PFSK-1 (cell line): ENCODE data around the gene ANK2.

Source experiments
- FOXP2 ChIP-seq: optimal IDR thresholded peaks from 2 replicates; pipeline ENCODE3; 2011; ENCODE audit warnings: borderline replicate concordance, control low read depth, inconsistent platforms; ENCODE audit not compliant: insufficient read depth; ENCODE audit errors: extremely low read length, extremely low read depth
- POLR2AphosphoS5 ChIP-seq: IDR thresholded peaks from 2 replicates; pipeline ENCODE4 v1.6.1; 2012; ENCODE audit warnings: low read depth, mild to moderate bottlenecking, control low read depth, low read length, moderate library complexity
- SIN3A ChIP-seq: IDR thresholded peaks from 2 replicates; pipeline ENCODE4 v1.6.1; 2012; ENCODE audit warnings: mild to moderate bottlenecking, low read length, moderate library complexity, borderline replicate concordance; ENCODE audit not compliant: insufficient read depth
- TAF1 ChIP-seq: IDR thresholded peaks from 2 replicates; pipeline ENCODE4 v1.6.1; 2012; ENCODE audit warnings: low read length, control low read depth, borderline replicate concordance; ENCODE audit not compliant: insufficient read depth
- TF ChIP-seq, protein P1 (sequence below), 2 experiments: IDR thresholded peaks; 2 replicates each; pipeline versions ENCODE4 v1.6.1 to v1.8.0; 2011 to 2012; ENCODE audit warnings: low read depth in 2 of 2, low read length in 2 of 2, control low read depth in 1 of 2, inconsistent platforms in 1 of 2, mild to moderate bottlenecking in 1 of 2, moderate library complexity in 1 of 2; ENCODE audit not compliant: insufficient read depth in 1 of 2

The ANK2 gene

GRCh38 chr4:113339430-113339813 lies 290.0 kb downstream of the ANK2 start:
- TF ChIP-seq, protein P1, sequence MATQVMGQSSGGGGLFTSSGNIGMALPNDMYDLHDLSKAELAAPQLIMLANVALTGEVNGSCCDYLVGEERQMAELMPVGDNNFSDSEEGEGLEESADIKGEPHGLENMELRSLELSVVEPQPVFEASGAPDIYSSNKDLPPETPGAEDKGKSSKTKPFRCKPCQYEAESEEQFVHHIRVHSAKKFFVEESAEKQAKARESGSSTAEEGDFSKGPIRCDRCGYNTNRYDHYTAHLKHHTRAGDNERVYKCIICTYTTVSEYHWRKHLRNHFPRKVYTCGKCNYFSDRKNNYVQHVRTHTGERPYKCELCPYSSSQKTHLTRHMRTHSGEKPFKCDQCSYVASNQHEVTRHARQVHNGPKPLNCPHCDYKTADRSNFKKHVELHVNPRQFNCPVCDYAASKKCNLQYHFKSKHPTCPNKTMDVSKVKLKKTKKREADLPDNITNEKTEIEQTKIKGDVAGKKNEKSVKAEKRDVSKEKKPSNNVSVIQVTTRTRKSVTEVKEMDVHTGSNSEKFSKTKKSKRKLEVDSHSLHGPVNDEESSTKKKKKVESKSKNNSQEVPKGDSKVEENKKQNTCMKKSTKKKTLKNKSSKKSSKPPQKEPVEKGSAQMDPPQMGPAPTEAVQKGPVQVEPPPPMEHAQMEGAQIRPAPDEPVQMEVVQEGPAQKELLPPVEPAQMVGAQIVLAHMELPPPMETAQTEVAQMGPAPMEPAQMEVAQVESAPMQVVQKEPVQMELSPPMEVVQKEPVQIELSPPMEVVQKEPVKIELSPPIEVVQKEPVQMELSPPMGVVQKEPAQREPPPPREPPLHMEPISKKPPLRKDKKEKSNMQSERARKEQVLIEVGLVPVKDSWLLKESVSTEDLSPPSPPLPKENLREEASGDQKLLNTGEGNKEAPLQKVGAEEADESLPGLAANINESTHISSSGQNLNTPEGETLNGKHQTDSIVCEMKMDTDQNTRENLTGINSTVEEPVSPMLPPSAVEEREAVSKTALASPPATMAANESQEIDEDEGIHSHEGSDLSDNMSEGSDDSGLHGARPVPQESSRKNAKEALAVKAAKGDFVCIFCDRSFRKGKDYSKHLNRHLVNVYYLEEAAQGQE (IDR thresholded peaks at IDR 0.05; ENCODE audit: insufficient read depth in 1 of 2, low read depth in 2 of 2, low read length in 2 of 2) = no peak
- TF ChIP-seq FOXP2 (no peak), SIN3A (no peak), TAF1 (no peak), POLR2AphosphoS5 (no peak)

DNA sequence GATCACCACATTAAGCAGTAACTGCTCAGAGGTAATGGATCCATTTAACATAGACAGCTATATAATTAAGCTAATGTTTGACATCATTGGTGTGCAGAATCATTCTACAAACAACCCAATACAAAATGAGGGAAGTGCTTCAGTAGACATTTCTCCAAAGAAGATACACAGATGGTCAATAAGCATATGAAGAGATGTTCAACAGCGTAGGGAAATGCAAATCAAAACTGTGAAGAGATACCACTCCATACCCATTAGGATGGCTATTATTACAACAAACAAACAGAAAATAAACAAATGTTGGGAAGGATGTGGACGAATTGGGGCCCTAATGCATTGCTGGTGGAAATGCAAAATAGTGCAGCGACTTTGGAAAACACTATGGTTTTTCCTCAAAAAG lies 294.6 kb downstream of the ANK2 start:
- TF ChIP-seq SIN3A = no peak
- no peak for TF ChIP-seq TAF1
- TF ChIP-seq POLR2AphosphoS5 = no peak
- TF ChIP-seq FOXP2 = no peak

DNA sequence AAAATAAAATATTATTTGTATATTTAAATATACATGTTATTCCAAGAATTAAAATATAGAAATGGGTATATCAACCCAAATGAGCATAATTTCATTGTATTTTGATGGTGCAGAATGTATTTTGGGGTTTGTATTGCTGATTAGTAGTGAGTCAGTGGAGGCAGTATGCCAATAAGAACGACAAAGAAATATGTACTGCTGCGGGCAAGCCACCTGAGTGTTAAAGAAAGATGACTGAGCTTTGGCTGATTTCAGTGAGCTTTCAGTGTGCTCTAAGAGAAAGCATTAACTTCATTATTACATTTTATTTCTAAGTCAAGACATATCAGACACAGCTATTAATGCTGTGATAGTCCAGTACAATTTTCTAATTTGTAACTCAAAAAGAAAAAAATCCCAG lies 297.8 kb downstream of the ANK2 start:
- TF ChIP-seq TAF1 (no peak), POLR2AphosphoS5 (no peak), SIN3A (no peak), FOXP2 (no peak)
- TF ChIP-seq, protein P1 (IDR thresholded peaks at IDR 0.05; ENCODE audit: insufficient read depth in 1 of 2, low read depth in 2 of 2, low read length in 2 of 2) = no peak

GRCh38 chr4:113349430-113349829 lies 300.0 kb downstream of the ANK2 start:
- TF ChIP-seq, protein P1 (IDR thresholded peaks at IDR 0.05; ENCODE audit: insufficient read depth in 1 of 2, low read depth in 2 of 2, low read length in 2 of 2) = no peak
- TF ChIP-seq SIN3A (no peak), FOXP2 (no peak), POLR2AphosphoS5 (no peak), TAF1 (no peak)

GRCh38 chr4:113350576-113350975 lies 301.1 kb downstream of the ANK2 start:
- TF ChIP-seq FOXP2 (no peak), POLR2AphosphoS5 (no peak), SIN3A (no peak), TAF1 (no peak)
- TF ChIP-seq, protein P1 (IDR thresholded peaks at IDR 0.05; ENCODE audit: insufficient read depth in 1 of 2, low read depth in 2 of 2, low read length in 2 of 2) = no peak
